Measurements from ENCODE around the gene COPS7A. TPM values are rescaled to one million over a fixed set of nuclear protein-coding genes. Genes with fewer than 3 reads are reported as not detected.

COPS7A gene
- total RNA-seq, 1 experiment from 2014 or later = 88.7 TPM

GRCh38 chr12:6754411-6754810, 30.6 kb downstream of the COPS7A start:
- no peak overlapping the region for H3K27ac ChIP-seq
- H3K9me3 ChIP-seq (ENCODE audit: insufficient read depth, low read depth) = no peaks in the 10 kb centered on the region
- peaks cover 17% of the 10 kb centered on the region for H3K36me3 ChIP-seq (ENCODE audit: low read depth)
- H2AFZ ChIP-seq = no peak overlapping the region
- DNase-seq = no peak
- ChIA-PET POLR2A (ENCODE audit: unreplicated experiment) (interaction anchor here (1.0 to 2.8 kb wide), 2 partner anchors 12 to 90 kb away, joined by 6 to 59 read pairs; partner anchors contain the start of gene PTMS), CTCF (interaction anchor here (0.6 to 3.6 kb wide), 7 partner anchors 8 to 326 kb away, joined by 3 to 83 read pairs (median 7); partner anchors contain the start of genes P3H3 and PTMS)
- peaks cover 14% of the 10 kb centered on the region; the same call in 1 of the 2 replicates for H3F3A ChIP-seq (ENCODE audit: insufficient read depth, low read depth)
- intact Hi-C loops (cut with micrococcal nuclease; ENCODE audit: unreplicated experiment) = loop anchor here (5.0 kb wide), 1 partner anchor 188 kb away; the partner anchor contains the start of genes C12orf57 and RNU7-1
- no peak overlapping the region for H3K4me2 ChIP-seq
- TF ChIP-seq CTCF (conservative IDR thresholded peaks at IDR 0.05) (no peak), EZH2 (IDR thresholded peaks at IDR 0.05; ENCODE audit: low read depth) (no peak)
- H4K20me1 ChIP-seq (ENCODE audit: insufficient read depth) = no peaks in the 10 kb centered on the region; the same call in 1 of the 2 replicates
- H3K4me1 ChIP-seq (replicated peaks; ENCODE audit: insufficient read depth) = peaks cover 16% of the 10 kb centered on the region
- no TSS peak for BruUV-seq (replicated peaks)
- H3K9me2 ChIP-seq (ENCODE audit: insufficient read depth) = no peaks in the 10 kb centered on the region
- peaks cover 26% of the 10 kb centered on the region for H3K79me2 ChIP-seq (ENCODE audit: low read depth)
- no peaks in the 10 kb centered on the region for H3K27me3 ChIP-seq (ENCODE audit: insufficient read depth, low read depth)
- H3K4me3 ChIP-seq = no peak overlapping the region

GRCh38 chr12:6757028-6757690, 33.3 kb downstream of the COPS7A start:
- no peak overlapping the region for H2AFZ ChIP-seq
- no peaks in the 10 kb centered on the region for H3K9me3 ChIP-seq (ENCODE audit: insufficient read depth, low read depth)
- H3K79me2 ChIP-seq (ENCODE audit: low read depth) = peaks cover 7% of the 10 kb centered on the region
- H3K4me3 ChIP-seq = no peak overlapping the region
- H3K27ac ChIP-seq = no peak overlapping the region
- H3K36me3 ChIP-seq (ENCODE audit: low read depth) = no peaks in the 10 kb centered on the region
- no peaks in the 10 kb centered on the region; the same call in 1 of the 2 replicates for H4K20me1 ChIP-seq (ENCODE audit: insufficient read depth)
- ChIA-PET POLR2A (ENCODE audit: unreplicated experiment) (no interaction called here), CTCF (no interaction called here)
- peaks cover 9% of the 10 kb centered on the region for H3K4me1 ChIP-seq (replicated peaks; ENCODE audit: insufficient read depth)
- DNase-seq = no peak
- no TSS peak for BruUV-seq (replicated peaks)
- H3K9me2 ChIP-seq (ENCODE audit: insufficient read depth) = no peaks in the 10 kb centered on the region
- peaks cover 14% of the 10 kb centered on the region; the same call in 1 of the 2 replicates for H3F3A ChIP-seq (ENCODE audit: insufficient read depth, low read depth)
- H3K4me2 ChIP-seq = no peak overlapping the region
- intact Hi-C loops (cut with micrococcal nuclease; ENCODE audit: unreplicated experiment) = no loop called here
- TF ChIP-seq CTCF (conservative IDR thresholded peaks at IDR 0.05) = no peak
- TF ChIP-seq EZH2 (IDR thresholded peaks at IDR 0.05; ENCODE audit: low read depth) = no peak
- H3K27me3 ChIP-seq (ENCODE audit: insufficient read depth, low read depth) = no peaks in the 10 kb centered on the region

- intact Hi-C loops (cut with micrococcal nuclease; ENCODE audit: unreplicated experiment) = no loop called here
- H3K4me1 ChIP-seq (replicated peaks; ENCODE audit: insufficient read depth) = peaks cover 12% of the 10 kb centered on the region
- DNase-seq = no peak
- H3K79me2 ChIP-seq (ENCODE audit: low read depth) = no peaks in the 10 kb centered on the region
- CTCF ChIA-PET = interaction anchor here (0.6 kb wide), 2 partner anchors 22 to 60 kb away, joined by 4 read pairs; no protein-coding TSS in a partner anchor
- no peak overlapping the region for H3K4me2 ChIP-seq
- H3K27me3 ChIP-seq (ENCODE audit: insufficient read depth, low read depth) = no peaks in the 10 kb centered on the region
- no peak overlapping the region for H3K27ac ChIP-seq
- POLR2A ChIA-PET (ENCODE audit: unreplicated experiment) = no interaction called here
- no peaks in the 10 kb centered on the region for H4K20me1 ChIP-seq (ENCODE audit: insufficient read depth)
- peaks cover 20% of the 10 kb centered on the region; the same call in 1 of the 2 replicates for H3F3A ChIP-seq (ENCODE audit: insufficient read depth, low read depth)
- H3K36me3 ChIP-seq (ENCODE audit: low read depth) = no peaks in the 10 kb centered on the region
- H3K9me2 ChIP-seq (ENCODE audit: insufficient read depth) = no peaks in the 10 kb centered on the region
- H3K9me3 ChIP-seq (ENCODE audit: insufficient read depth, low read depth) = no peaks in the 10 kb centered on the region
- no TSS peak for BruUV-seq (replicated peaks)
- H3K4me3 ChIP-seq = no peak overlapping the region
- H2AFZ ChIP-seq = no peak overlapping the region
- no peak for TF ChIP-seq CTCF (conservative IDR thresholded peaks at IDR 0.05)
- no peak for TF ChIP-seq EZH2 (IDR thresholded peaks at IDR 0.05; ENCODE audit: low read depth)
These were observed 34.8 kb downstream of the COPS7A start for GRCh38 chr12:6758506-6759095.
